Endothelial cell of umbilical vein (primary cell): ENCODE data around the gene THEMIS2. TPM values are rescaled to one million over a fixed set of nuclear protein-coding genes. Genes with fewer than 3 reads are reported as not detected.

Experiments
- BruUV-seq: library from RNA; stranded (reverse); fragments of 400-500 nt; replicated peaks from 2 replicates; lab custom pipeline; 2021; lab: Mats Ljungman, UMichigan
- CTCF ChIA-PET: fragments of 300-600, 350-600 bp; sonication (Branson Sonifier 250); formaldehyde crosslinking; loops from one replicate; lab custom pipeline; 2021; ENCODE audit warnings: antibody characterized with exemption, inconsistent platforms; lab: Charles Lee
- POLR2A ChIA-PET: fragments of 300-600, 350-600 bp; sonication (Branson Sonifier 250); formaldehyde crosslinking; loops from one replicate; lab custom pipeline; 2021; ENCODE audit warnings: antibody characterized with exemption, inconsistent platforms; lab: Charles Lee
- DNase-seq: peaks from one replicate; pipeline ENCODE4 v3.0.0-alpha.2; 2011; ENCODE audit warnings: low read depth, low spot score
- FAIRE-seq: peaks from 2 replicates; lab custom pipeline; 2011; peaks lifted over from hg19 to GRCh38; lab: Jason Lieb, UNC
- H2AFZ ChIP-seq: 2 replicates; pipeline ENCODE4 v1.6.0; 2012; ENCODE audit warnings: low read depth, low read length, control low read depth, inconsistent platforms
- H3K27ac ChIP-seq: 2 replicates; pipeline ENCODE4 v1.5.1; 2011; ENCODE audit warnings: low read depth, mild to moderate bottlenecking, control low read depth, low read length, moderate library complexity; ENCODE audit not compliant: insufficient read depth
- H3K27me3 ChIP-seq, 2 experiments: 2 replicates each; pipeline versions ENCODE4 v1.6.0 to v1.6.1; 2011; ENCODE audit warnings: low read length in 2 of 2, mixed read lengths in 1 of 2; ENCODE audit not compliant: control insufficient read depth in 2 of 2, insufficient read depth in 2 of 2
- H3K36me3 ChIP-seq, 2 experiments: 2 replicates in 1 of 2; 3 replicates in 1 of 2; pipeline ENCODE4 v1.5.1; 2011; ENCODE audit warnings: low read length in 2 of 2, mild to moderate bottlenecking in 1 of 2, moderate library complexity in 1 of 2; ENCODE audit not compliant: control insufficient read depth in 2 of 2, insufficient read depth in 2 of 2; ENCODE audit errors: extremely low read depth in 1 of 2
- H3K4me1 ChIP-seq: 3 replicates; pipeline ENCODE4 v1.5.1; 2011; ENCODE audit warnings: mild to moderate bottlenecking, low read length; ENCODE audit not compliant: control insufficient read depth, insufficient read depth; ENCODE audit errors: extremely low read depth
- H3K4me2 ChIP-seq: 2 replicates; pipeline ENCODE4 v1.6.1; 2011; ENCODE audit warnings: low read length, control low read depth, mixed read lengths; ENCODE audit not compliant: insufficient read depth
- H3K4me3 ChIP-seq, 3 experiments: fragments of 200-600 bp in 1 of 3; sonication (generic), shearing (Covaris generic) in 1 of 3; replicated peaks in 1 of 3; 2 replicates each; pipeline ENCODE4 v1.5.1; 2011 to 2016; ENCODE audit warnings: control low read depth in 3 of 3, low read length in 3 of 3, mild to moderate bottlenecking in 2 of 3, inconsistent platforms in 1 of 3, low read depth in 1 of 3, moderate library complexity in 1 of 3; ENCODE audit not compliant: insufficient read depth in 1 of 3
- H3K79me2 ChIP-seq: 2 replicates; pipeline ENCODE4 v1.6.0; 2012; ENCODE audit warnings: low read length, inconsistent platforms; ENCODE audit not compliant: control insufficient read depth, insufficient read depth
- H3K9ac ChIP-seq: replicated peaks from 2 replicates; pipeline ENCODE3; 2011; ENCODE audit warnings: low read length, control low read depth; ENCODE audit not compliant: insufficient read depth; ENCODE audit errors: extremely low read depth
- H3K9me1 ChIP-seq: replicated peaks from 3 replicates; pipeline ENCODE4 v1.6.0; 2011; ENCODE audit warnings: mild to moderate bottlenecking, low read length; ENCODE audit not compliant: control insufficient read depth, insufficient read depth; ENCODE audit errors: extremely low read depth
- H3K9me3 ChIP-seq: replicated peaks from 2 replicates; pipeline ENCODE4 v1.5.1; 2012; ENCODE audit warnings: low read length, inconsistent platforms; ENCODE audit not compliant: control insufficient read depth, insufficient read depth
- H4K20me1 ChIP-seq: replicated peaks from 2 replicates; pipeline ENCODE3; 2011; ENCODE audit warnings: mild to moderate bottlenecking, low read length; ENCODE audit not compliant: control insufficient read depth, insufficient read depth; ENCODE audit errors: extremely low read depth
- EZH2 ChIP-seq: IDR thresholded peaks from 2 replicates; pipeline ENCODE4 v1.6.1; 2012; ENCODE audit warnings: borderline replicate concordance, low read depth, mild to moderate bottlenecking, moderate library complexity, low read length, inconsistent platforms; ENCODE audit not compliant: severe bottlenecking
- FOS ChIP-seq: IDR thresholded peaks from 2 replicates; pipeline ENCODE4 v1.6.1; 2011; ENCODE audit warnings: mild to moderate bottlenecking, low read length, moderate library complexity, borderline replicate concordance; ENCODE audit not compliant: insufficient read depth
- GATA2 ChIP-seq: IDR thresholded peaks from 2 replicates; pipeline ENCODE4 v1.7.0; 2011; ENCODE audit warnings: low read depth, mild to moderate bottlenecking, moderate library complexity, mixed read lengths, low read length; ENCODE audit not compliant: insufficient read length, insufficient read depth
- JUN ChIP-seq: IDR thresholded peaks from 2 replicates; pipeline ENCODE4 v1.6.1; 2011; ENCODE audit warnings: borderline replicate concordance, low read depth; ENCODE audit not compliant: insufficient read length, insufficient read depth
- MAX ChIP-seq: IDR thresholded peaks from 2 replicates; pipeline ENCODE4 v1.6.1; 2011; ENCODE audit not compliant: insufficient read depth, insufficient read length
- MYC ChIP-seq: IDR thresholded peaks from one replicate; pipeline ENCODE4 v1.6.1; 2011; ENCODE audit warnings: mild to moderate bottlenecking, low read depth, low read length
- POLR2A ChIP-seq: IDR thresholded peaks from 2 replicates; pipeline ENCODE4 v1.6.1; 2012; ENCODE audit warnings: low read depth, mild to moderate bottlenecking, control low read depth, low read length
- POLR2AphosphoS5 ChIP-seq: IDR thresholded peaks from 2 replicates; pipeline ENCODE4 v1.6.1; 2012; ENCODE audit warnings: low read depth, mild to moderate bottlenecking, control low read depth, low read length, moderate library complexity; ENCODE audit not compliant: insufficient read depth
- dilution Hi-C: fragments of 300-500 bp; cut with MboI; formaldehyde crosslinking; loops from one replicate; pipeline ENCODE4 v1.15.0; 2019; ENCODE audit warnings: low sequenced_read_pairs; ENCODE audit not compliant: extremely low pct_ligation_motif_present
- intact Hi-C: fragments of 100-400 bp; cut with micrococcal nuclease; formaldehyde crosslinking; loops from one replicate; pipeline ENCODE4 v1.10.0; 2022
- polyA plus RNA-seq, 4 experiments: library from polyadenylated mRNA; depleted of rRNA in 3 of 4; stranded (reverse) in 3 of 4; unstranded in 1 of 4; fragments of >200 nt; gene quantifications; 2 replicates each; pipeline versions ENCODE4 v1.2.1 to v1.2.3, GENCODE V29; 2011 to 2012; ENCODE audit warnings: missing spikeins in 1 of 4
- total RNA-seq: library from RNA; stranded (reverse); gene quantifications from 2 replicates; pipeline ENCODE4 v1.2.3, GENCODE V29; 2021
- TF ChIP-seq, protein P1 (sequence below), 2 donors: IDR thresholded peaks; 1 replicate in 1 of 2; 2 replicates in 1 of 2; pipeline ENCODE4 v1.5.1; 2011; ENCODE audit warnings: low read length in 2 of 2, mild to moderate bottlenecking in 2 of 2, moderate library complexity in 2 of 2, control low read depth in 1 of 2, inconsistent platforms in 1 of 2, low read depth in 1 of 2; ENCODE audit not compliant: insufficient read depth in 1 of 2; ENCODE audit errors: extremely low read depth in 1 of 2

Gene THEMIS2
- total and polyA plus RNA-seq, 2 donors (not counting 3 experiments of a cell fraction or from before 2014, with no cell fraction given) = 11.1 to 15.7 TPM

DNA sequence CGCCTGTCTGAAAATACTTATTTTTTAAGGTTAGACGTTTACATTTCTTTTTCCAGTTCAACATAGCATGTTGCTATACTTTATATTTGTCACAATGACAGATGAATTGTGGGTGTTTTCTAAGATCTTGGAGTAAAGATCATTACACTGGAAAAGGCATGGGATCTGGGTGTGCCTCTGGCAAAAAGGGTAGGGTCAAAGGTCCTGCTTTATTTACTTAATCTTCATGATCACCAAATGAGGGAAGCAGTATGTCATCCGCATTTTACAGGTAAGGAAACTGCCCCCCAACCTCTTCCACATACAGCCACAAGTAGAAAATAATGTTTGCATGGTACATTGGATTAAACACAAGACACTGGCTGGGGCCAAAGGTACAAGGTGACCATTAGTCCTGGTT, 49.9 kb downstream of the THEMIS2 start:
- H3K79me2 ChIP-seq = no peaks in the 10 kb centered on the region
- TF ChIP-seq MAX (no peak), FOS (no peak), JUN (no peak), EZH2 (no peak), GATA2 (no peak), POLR2A (no peak), MYC (no peak), POLR2AphosphoS5 (no peak)
- TF ChIP-seq, protein P1, sequence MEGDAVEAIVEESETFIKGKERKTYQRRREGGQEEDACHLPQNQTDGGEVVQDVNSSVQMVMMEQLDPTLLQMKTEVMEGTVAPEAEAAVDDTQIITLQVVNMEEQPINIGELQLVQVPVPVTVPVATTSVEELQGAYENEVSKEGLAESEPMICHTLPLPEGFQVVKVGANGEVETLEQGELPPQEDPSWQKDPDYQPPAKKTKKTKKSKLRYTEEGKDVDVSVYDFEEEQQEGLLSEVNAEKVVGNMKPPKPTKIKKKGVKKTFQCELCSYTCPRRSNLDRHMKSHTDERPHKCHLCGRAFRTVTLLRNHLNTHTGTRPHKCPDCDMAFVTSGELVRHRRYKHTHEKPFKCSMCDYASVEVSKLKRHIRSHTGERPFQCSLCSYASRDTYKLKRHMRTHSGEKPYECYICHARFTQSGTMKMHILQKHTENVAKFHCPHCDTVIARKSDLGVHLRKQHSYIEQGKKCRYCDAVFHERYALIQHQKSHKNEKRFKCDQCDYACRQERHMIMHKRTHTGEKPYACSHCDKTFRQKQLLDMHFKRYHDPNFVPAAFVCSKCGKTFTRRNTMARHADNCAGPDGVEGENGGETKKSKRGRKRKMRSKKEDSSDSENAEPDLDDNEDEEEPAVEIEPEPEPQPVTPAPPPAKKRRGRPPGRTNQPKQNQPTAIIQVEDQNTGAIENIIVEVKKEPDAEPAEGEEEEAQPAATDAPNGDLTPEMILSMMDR (IDR thresholded peaks at IDR 0.05; ENCODE audit: extremely low read depth in 1 of 2, insufficient read depth in 1 of 2, low read depth in 1 of 2, low read length in 2 of 2) = no peak
- FAIRE-seq (no peak), DNase-seq (no peak)
- ChIA-PET POLR2A (no interaction called here), CTCF (no interaction called here)
- H3K4me2 ChIP-seq = no peak overlapping the region
- BruUV-seq = no TSS peak
- no peaks in the 10 kb centered on the region for H3K4me1 ChIP-seq
- H3K9ac ChIP-seq = no peak overlapping the region
- no peak overlapping the region for H2AFZ ChIP-seq
- no peaks in the 10 kb centered on the region for H3K9me3 ChIP-seq
- no peak overlapping the region for H3K27ac ChIP-seq
- no peak overlapping the region for H3K4me3 ChIP-seq
- dilution Hi-C loops (no loop called here), intact Hi-C loops (no loop called here)
- no peaks in the 10 kb centered on the region for H3K36me3 ChIP-seq
- no peaks in the 10 kb centered on the region for H4K20me1 ChIP-seq
- no peaks in the 10 kb centered on the region for H3K9me1 ChIP-seq
- H3K27me3 ChIP-seq = no peaks in the 10 kb centered on the region
